Astrocyte (in vitro differentiated cells and primary cell): Measurements from ENCODE around the gene IL20RB. TPM values are rescaled to one million over a fixed set of nuclear protein-coding genes. Genes with fewer than 3 reads are reported as not detected.
A peak's percentile ranks its signal among the peaks of the same experiment; 100 is the strongest.

Experiments used
- DNase-seq: peaks from one replicate; pipeline ENCODE4 v3.0.0-alpha.2; 2010; ENCODE audit warnings: low read depth
- FAIRE-seq: peaks from 2 replicates; lab custom pipeline; 2011; peaks lifted over from hg19 to GRCh38; lab: Jason Lieb, UNC
- H2AFZ ChIP-seq: 2 replicates; pipeline ENCODE4 v1.6.0; 2012; ENCODE audit warnings: low read depth, low read length, inconsistent platforms
- H3K27ac ChIP-seq: 2 replicates; pipeline ENCODE4 v1.5.1; 2011; ENCODE audit warnings: low read depth, low read length, inconsistent platforms
- H3K27me3 ChIP-seq: 2 replicates; pipeline ENCODE4 v1.6.0; 2011; ENCODE audit warnings: low read length, inconsistent platforms; ENCODE audit not compliant: insufficient read depth
- H3K36me3 ChIP-seq: 2 replicates; pipeline ENCODE4 v1.5.1; 2011; ENCODE audit warnings: low read length, inconsistent platforms; ENCODE audit not compliant: insufficient read depth
- H3K4me1 ChIP-seq: 2 replicates; pipeline ENCODE4 v1.5.1; 2011; ENCODE audit warnings: low read length, inconsistent platforms; ENCODE audit not compliant: insufficient read depth
- H3K4me2 ChIP-seq: 2 replicates; pipeline ENCODE4 v1.6.0; 2012; ENCODE audit warnings: low read length, inconsistent platforms
- H3K4me3 ChIP-seq: 2 replicates; pipeline ENCODE4 v1.5.1; 2011; ENCODE audit warnings: low read depth, mild to moderate bottlenecking, low read length, inconsistent platforms; ENCODE audit not compliant: insufficient read depth
- H3K79me2 ChIP-seq: 2 replicates; pipeline ENCODE4 v1.6.0; 2012; ENCODE audit warnings: mild to moderate bottlenecking, low read length, inconsistent platforms; ENCODE audit not compliant: insufficient read depth
- H3K9ac ChIP-seq: 2 replicates; pipeline ENCODE4 v1.6.0; 2012; ENCODE audit warnings: mild to moderate bottlenecking, low read length, inconsistent platforms
- H3K9me3 ChIP-seq: 2 replicates; pipeline ENCODE4 v1.5.1; 2012; ENCODE audit warnings: low read depth, mild to moderate bottlenecking, low read length, inconsistent platforms; ENCODE audit not compliant: insufficient read depth
- H4K20me1 ChIP-seq: 2 replicates; pipeline ENCODE4 v1.6.0; 2012; ENCODE audit warnings: low read length, inconsistent platforms; ENCODE audit not compliant: insufficient read depth
- H3K27ac Mint-ChIP-seq: one replicate; pipeline ENCODE4 v1.8.0; 2021; ENCODE audit warnings: mild to moderate bottlenecking, mixed read lengths; ENCODE audit not compliant: unreplicated experiment
- H3K27me3 Mint-ChIP-seq: one replicate; pipeline ENCODE4 v1.8.0; 2021; ENCODE audit warnings: low read depth, mixed read lengths; ENCODE audit not compliant: unreplicated experiment
- H3K36me3 Mint-ChIP-seq: one replicate; pipeline ENCODE4 v1.8.0; 2021; ENCODE audit warnings: low read depth, mixed read lengths; ENCODE audit not compliant: unreplicated experiment
- H3K4me1 Mint-ChIP-seq: one replicate; pipeline ENCODE4 v1.8.0; 2021; ENCODE audit warnings: low read depth, mixed read lengths; ENCODE audit not compliant: unreplicated experiment
- H3K4me3 Mint-ChIP-seq: one replicate; pipeline ENCODE4 v1.8.0; 2021; ENCODE audit warnings: mild to moderate bottlenecking, moderate library complexity, mixed read lengths; ENCODE audit not compliant: unreplicated experiment
- H3K9me3 Mint-ChIP-seq: one replicate; pipeline ENCODE4 v1.8.0; 2021; ENCODE audit warnings: mild to moderate bottlenecking, mixed read lengths; ENCODE audit not compliant: unreplicated experiment
- EZH2 ChIP-seq: IDR thresholded peaks from 2 replicates; pipeline ENCODE4 v1.6.1; 2012; ENCODE audit warnings: mild to moderate bottlenecking, low read length, inconsistent platforms; ENCODE audit not compliant: insufficient read depth
- total RNA-seq: library from RNA; stranded (reverse); gene quantifications from 2 replicates; pipeline ENCODE4 v1.2.1, GENCODE V29; 2021
- TF ChIP-seq, protein P1 (sequence below): IDR thresholded peaks from 2 replicates; pipeline ENCODE4 v1.5.1; 2011; ENCODE audit warnings: low read depth, mild to moderate bottlenecking, inconsistent platforms, low read length, moderate library complexity; ENCODE audit not compliant: insufficient read depth

The IL20RB gene
- total RNA-seq, 1 donor from 2014 or later: 22.0 TPM

DNA sequence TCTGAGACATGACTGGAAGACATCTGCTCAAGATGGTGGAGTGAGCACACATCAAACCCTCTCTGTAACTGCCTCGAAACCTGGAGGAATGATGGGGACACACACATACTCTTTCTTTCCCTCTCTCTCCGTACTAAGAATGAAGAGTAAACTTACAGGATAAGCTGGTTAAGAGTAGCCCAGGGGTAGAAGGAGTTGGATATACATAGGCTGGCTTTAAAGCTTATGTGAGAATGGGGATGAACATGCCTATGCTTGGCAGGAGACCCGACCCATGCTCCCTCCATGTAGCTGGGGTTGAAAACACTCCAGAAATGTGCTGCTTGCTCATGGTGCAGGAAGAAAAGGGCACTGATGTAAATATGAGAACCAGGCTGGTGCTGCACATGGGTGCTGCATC is 68.9 kb downstream of the IL20RB start:
- Mint-ChIP-seq H3K4me3 (no peak overlapping the region), H3K9me3 (no peaks in the 10 kb centered on the region), H3K27me3 (peaks cover 16% of the 10 kb centered on the region), H3K4me1 (no peaks in the 10 kb centered on the region), H3K36me3 (peaks cover 2% of the 10 kb centered on the region), H3K27ac (no peak overlapping the region)
- H3K4me1 ChIP-seq: no peaks in the 10 kb centered on the region
- H3K36me3 ChIP-seq: no peaks in the 10 kb centered on the region
- H3K4me3 ChIP-seq: no peak overlapping the region
- FAIRE-seq (no peak), DNase-seq (no peak)
- no peak overlapping the region for H3K4me2 ChIP-seq
- H2AFZ ChIP-seq: no peak overlapping the region
- H3K27me3 ChIP-seq: peaks cover 2% of the 10 kb centered on the region
- H3K9me3 ChIP-seq: no peaks in the 10 kb centered on the region
- no peaks in the 10 kb centered on the region for H4K20me1 ChIP-seq
- no peak overlapping the region for H3K27ac ChIP-seq
- TF ChIP-seq, protein P1, sequence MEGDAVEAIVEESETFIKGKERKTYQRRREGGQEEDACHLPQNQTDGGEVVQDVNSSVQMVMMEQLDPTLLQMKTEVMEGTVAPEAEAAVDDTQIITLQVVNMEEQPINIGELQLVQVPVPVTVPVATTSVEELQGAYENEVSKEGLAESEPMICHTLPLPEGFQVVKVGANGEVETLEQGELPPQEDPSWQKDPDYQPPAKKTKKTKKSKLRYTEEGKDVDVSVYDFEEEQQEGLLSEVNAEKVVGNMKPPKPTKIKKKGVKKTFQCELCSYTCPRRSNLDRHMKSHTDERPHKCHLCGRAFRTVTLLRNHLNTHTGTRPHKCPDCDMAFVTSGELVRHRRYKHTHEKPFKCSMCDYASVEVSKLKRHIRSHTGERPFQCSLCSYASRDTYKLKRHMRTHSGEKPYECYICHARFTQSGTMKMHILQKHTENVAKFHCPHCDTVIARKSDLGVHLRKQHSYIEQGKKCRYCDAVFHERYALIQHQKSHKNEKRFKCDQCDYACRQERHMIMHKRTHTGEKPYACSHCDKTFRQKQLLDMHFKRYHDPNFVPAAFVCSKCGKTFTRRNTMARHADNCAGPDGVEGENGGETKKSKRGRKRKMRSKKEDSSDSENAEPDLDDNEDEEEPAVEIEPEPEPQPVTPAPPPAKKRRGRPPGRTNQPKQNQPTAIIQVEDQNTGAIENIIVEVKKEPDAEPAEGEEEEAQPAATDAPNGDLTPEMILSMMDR: no peak
- no peak for TF ChIP-seq EZH2
- H3K9ac ChIP-seq: no peak overlapping the region
- H3K79me2 ChIP-seq: no peaks in the 10 kb centered on the region

DNA sequence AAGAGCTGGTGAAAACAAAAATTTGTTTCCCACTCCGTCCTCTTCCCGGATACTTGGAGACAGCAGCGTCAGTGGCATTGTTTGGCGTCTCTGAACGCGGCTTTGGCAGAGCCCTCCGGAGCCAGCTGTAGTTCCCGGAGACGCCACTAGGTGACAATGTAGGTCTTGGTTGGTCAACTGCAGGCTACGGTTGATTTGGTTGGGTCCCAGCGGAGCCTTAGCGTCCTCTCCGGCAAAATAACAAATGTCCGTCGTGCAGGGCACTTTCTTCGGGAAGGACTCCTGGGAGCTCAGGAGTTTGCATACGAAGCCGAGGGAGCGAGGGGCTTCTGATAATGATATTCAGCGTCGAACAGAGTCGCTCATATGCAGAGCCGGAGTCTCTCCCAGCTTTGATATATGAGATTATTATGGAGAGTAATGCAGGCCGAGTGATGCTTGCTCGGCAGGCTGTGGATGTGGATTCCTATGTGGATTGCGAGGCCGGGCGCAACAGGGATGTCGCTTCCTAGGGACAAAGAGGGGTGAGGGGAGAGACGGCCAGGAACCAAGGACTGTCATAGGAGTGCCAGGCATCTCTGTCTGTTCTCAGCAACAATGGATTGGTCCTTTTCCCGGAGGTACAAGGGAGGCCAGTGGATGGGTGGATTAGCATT is 74.8 kb downstream of the IL20RB start:
- Mint-ChIP-seq H3K27me3 (peaks cover 23% of the 10 kb centered on the region), H3K9me3 (no peaks in the 10 kb centered on the region), H3K27ac (no peak overlapping the region), H3K4me1 (peaks cover 2% of the 10 kb centered on the region), H3K36me3 (no peaks in the 10 kb centered on the region), H3K4me3 (peak overlapping the region; percentile 71)
- DNase-seq (peak; percentile 61), FAIRE-seq (peak; percentile 9)
- H3K36me3 ChIP-seq: no peaks in the 10 kb centered on the region
- no peak overlapping the region for H3K27ac ChIP-seq
- H3K9ac ChIP-seq: peak overlapping the region; percentile 42
- H3K4me3 ChIP-seq: peak overlapping the region; percentile 71
- no peaks in the 10 kb centered on the region for H3K9me3 ChIP-seq
- peak overlapping the region; percentile 92 for H2AFZ ChIP-seq
- TF ChIP-seq, protein P1: peak; percentile 97
- no peak for TF ChIP-seq EZH2
- H3K79me2 ChIP-seq: no peaks in the 10 kb centered on the region
- no peaks in the 10 kb centered on the region for H4K20me1 ChIP-seq
- peak overlapping the region; percentile 95 for H3K4me2 ChIP-seq
- H3K27me3 ChIP-seq: peaks cover 2% of the 10 kb centered on the region
- H3K4me1 ChIP-seq: no peaks in the 10 kb centered on the region

DNA sequence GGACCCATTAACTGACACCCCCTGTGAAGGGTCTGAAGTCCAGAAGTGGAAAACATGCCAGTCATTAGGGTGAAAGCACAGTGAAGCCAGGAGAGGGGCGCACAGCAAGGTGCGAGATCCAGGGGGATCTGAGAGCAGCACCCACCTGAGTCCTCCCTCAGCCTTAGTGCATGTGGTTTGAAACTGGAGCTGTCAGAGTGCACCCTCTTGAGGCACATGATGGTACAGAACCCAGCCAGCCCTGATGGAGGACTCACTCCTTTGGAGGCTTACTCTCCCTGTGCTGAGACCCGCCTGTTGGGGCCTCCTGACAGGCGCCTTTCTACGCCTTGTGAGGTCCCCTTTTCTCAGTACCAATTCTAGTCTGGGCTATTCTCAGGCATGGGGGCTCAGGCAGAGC is 77.8 kb downstream of the IL20RB start:
- no peak overlapping the region for H3K4me2 ChIP-seq
- peaks cover 2% of the 10 kb centered on the region for H3K27me3 ChIP-seq
- H3K27ac ChIP-seq: no peak overlapping the region
- DNase-seq (no peak), FAIRE-seq (no peak)
- H3K36me3 ChIP-seq: no peaks in the 10 kb centered on the region
- TF ChIP-seq EZH2: no peak
- TF ChIP-seq, protein P1: peak; percentile 7
- peaks cover 2% of the 10 kb centered on the region for H3K4me1 Mint-ChIP-seq
- no peaks in the 10 kb centered on the region for H3K36me3 Mint-ChIP-seq
- H3K4me1 ChIP-seq: no peaks in the 10 kb centered on the region
- no peaks in the 10 kb centered on the region for H3K9me3 ChIP-seq
- H3K4me3 Mint-ChIP-seq: no peak overlapping the region
- no peak overlapping the region for H3K4me3 ChIP-seq
- H3K27ac Mint-ChIP-seq: no peak overlapping the region
- no peaks in the 10 kb centered on the region for H3K79me2 ChIP-seq
- peaks cover 3% of the 10 kb centered on the region for H3K9me3 Mint-ChIP-seq
- no peak overlapping the region for H2AFZ ChIP-seq
- no peak overlapping the region for H3K9ac ChIP-seq
- no peaks in the 10 kb centered on the region for H4K20me1 ChIP-seq
- peaks cover 22% of the 10 kb centered on the region for H3K27me3 Mint-ChIP-seq
